ENCODE results near the gene ABL1. TPM values are rescaled to one million over a fixed set of nuclear protein-coding genes. Genes with fewer than 3 reads are reported as not detected.
A peak's percentile ranks its signal among the peaks of the same experiment; 100 is the strongest.

The ABL1 gene
- total RNA-seq, 2 donors from 2014 or later = 40.8 to 55.4 TPM

- intact Hi-C loops (cut with DNase I) = no loop called here
- DNase-seq = no peak
- no peak for ATAC-seq
Observed at GRCh38 chr9:130921300-130921988, 86.4 kb downstream of the ABL1 start.

- intact Hi-C loops (cut with DNase I) = no loop called here
- ATAC-seq = no peak
- DNase-seq = no peak
Observed at GRCh38 chr9:130921989-130922892, 87.2 kb downstream of the ABL1 start.

DNA sequence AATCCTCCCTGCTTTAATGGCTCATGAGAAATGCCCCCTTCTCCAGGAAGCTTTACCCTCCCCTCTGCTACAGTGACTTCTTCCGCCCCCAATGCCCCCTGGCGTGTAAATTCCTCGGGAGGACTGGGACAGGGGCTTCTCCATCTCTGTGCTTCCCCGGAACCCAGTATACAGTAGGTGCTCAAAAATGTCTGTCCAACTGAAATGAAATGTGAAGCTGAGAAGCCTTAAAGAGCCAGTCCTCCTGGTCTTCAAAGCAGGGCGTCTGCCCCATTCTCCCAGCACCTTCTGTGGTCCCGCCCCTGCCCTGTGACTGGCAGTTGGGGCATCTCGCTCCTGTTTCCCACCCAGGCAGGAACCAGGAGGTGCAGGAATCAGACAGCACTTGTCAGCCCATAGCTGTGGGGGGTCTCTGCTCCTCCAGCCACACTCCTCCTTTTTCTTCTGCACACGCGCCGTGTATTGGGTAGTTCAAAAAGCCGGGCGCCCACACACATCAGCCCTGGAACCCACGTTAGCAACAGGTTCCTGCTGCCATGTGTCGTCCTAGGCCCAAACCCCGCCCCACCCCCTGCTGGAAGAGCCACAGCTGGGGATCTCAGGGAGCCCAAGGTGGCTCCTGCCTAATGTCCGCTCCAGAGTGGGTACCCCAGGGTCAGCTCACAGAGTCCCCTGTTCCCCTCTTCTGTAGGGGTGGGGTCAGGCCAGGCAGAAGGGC lies 88.0 kb downstream of the ABL1 start:
- intact Hi-C loops (cut with DNase I) = no loop called here
- DNase-seq (no peak), ATAC-seq (no peak)

GRCh38 chr9:130923611-130924447 lies 88.8 kb downstream of the ABL1 start:
- no peak for ATAC-seq
- no peak for DNase-seq
- intact Hi-C loops (cut with DNase I) = no loop called here

DNA sequence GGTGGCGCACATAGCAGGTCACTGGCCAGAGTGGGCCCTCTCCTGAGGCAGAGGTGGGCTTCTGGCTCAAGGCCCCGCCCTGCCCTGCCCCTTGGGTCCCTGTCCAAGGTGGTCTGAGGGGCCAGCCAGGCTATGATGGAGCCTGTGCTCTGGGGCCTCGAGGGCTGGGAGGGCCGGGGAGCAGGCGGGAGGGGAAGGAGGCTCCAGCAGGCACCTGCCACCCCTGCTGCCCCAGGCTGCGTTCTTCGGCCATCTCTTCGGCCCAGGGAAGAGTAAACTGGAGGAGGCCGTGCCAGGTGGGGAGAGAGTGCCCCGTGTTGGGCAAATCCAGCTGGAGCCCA lies 89.4 kb downstream of the ABL1 start:
- DNase-seq (no peak), ATAC-seq (no peak)
- intact Hi-C loops (cut with DNase I) = no loop called here

DNA sequence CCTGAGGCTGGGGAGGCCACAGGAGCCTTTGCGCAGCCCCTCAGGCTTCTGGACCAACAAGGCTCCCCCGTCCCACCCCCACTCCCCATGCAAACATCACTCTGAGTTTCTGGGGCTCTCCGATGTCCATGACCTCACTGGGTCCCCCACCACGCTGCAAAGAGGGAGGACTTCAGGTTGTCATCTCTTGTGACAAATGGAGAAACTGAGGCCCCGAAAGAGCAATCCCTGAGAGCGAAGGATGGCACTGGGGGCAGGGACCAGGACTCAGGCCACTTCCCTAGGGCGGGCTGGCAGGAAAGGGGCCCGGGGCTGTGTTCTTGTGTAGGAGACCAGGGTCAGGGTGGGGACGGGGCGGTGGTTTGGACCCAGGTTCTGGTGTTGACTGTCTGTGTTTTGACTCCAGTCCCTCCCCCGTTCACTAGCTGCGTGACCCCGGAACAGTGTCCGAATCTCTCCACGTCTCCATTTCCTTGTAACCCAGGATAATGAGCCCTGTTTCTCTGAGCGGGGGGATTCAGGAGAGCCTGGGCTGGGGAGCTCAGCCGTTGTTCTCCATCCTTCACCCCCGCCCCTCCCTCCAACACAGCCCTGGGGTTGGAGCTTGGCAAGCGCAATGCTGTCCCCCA lies 90.1 kb downstream of the ABL1 start:
- DNase-seq = no peak
- ATAC-seq = no peak
- intact Hi-C loops (cut with DNase I) = no loop called here

- DNase-seq = no peak
Observed at GRCh38 chr9:130927338-130927737, 92.3 kb downstream of the ABL1 start.

DNA sequence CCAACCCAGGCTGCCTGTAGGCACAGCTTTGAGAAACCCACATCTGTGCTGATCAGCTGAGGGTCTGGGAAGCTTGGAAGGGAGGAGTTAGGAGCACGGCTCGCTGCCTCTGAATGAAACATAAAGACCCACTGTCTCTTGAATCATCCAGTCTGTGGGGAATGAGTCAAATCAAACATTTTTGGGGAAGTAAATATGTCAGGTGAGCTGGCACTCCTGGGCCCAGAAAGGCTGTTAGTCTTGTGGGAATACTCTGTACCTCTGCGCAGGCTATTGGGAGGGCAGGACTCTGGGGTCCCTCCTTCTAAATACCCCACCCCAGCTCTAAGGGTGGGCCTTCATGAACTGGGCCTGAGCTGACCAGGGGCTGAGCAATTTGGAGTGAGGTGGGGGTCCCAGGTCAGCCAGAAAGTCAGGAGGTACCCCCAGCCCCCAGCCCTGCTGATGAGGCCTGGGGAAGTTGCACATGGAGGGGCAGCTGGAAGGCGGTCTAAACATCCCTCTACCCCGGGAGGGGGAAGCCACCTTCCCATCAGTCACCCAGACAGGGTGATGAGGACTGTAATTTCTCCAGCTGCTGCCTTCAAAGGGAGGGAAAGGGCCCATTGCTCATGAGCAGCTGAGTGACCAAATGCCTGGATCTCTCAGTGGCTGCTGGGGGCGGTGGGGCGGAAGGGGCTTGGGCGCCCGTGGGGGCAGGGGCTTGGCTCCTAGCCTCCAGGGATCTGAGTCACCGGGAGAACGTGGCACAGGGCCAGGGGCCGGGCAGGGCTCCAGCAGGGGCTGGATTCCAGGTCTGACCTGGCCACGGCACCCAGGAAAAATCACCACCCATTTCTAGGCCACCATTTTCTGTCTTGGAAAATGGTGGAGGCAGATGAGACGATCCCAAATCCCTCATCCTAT lies 93.2 kb downstream of the ABL1 start:
- DNase-seq = no peak
- intact Hi-C loops (cut with DNase I) = no loop called here
- peak in 1 of 2 donors; percentile 42 for ATAC-seq

More at GRCh38 chr9:130927338-130927737, 92.3 kb downstream of the ABL1 start:
- ATAC-seq = no peak
- intact Hi-C loops (cut with DNase I) = no loop called here

DNA sequence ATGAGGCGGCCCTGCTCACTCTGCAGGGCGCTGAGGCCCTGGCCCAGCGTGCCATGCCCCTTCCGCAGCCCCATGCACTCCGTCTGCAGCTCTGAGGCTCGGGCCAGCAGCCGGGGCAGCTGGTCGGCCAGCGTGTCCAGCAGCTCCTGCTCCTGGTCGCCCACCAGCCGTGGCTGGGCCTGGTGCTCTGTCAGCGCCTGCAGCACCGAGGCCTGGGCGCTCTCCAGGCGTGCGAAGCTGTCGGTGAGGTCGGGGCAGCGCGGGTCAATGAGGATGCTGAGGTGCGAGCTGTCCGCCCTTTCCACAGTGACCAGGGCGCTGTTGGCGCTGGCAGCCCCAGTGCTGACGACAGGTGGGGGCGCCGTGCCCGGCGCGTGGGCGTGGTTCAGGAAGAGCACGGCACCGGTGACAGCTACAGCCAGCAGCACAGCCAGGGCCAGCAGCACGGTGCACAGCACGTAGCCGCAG lies 94.6 kb downstream of the ABL1 start:
- intact Hi-C loops (cut with DNase I) = no loop called here
- peak; percentile 32 to 50 for ATAC-seq
- peak; percentile 61 for DNase-seq

GRCh38 chr9:130930132-130930803 lies 95.2 kb downstream of the ABL1 start:
- intact Hi-C loops (cut with DNase I) = no loop called here
- ATAC-seq = no peak
- DNase-seq = no peak

DNA sequence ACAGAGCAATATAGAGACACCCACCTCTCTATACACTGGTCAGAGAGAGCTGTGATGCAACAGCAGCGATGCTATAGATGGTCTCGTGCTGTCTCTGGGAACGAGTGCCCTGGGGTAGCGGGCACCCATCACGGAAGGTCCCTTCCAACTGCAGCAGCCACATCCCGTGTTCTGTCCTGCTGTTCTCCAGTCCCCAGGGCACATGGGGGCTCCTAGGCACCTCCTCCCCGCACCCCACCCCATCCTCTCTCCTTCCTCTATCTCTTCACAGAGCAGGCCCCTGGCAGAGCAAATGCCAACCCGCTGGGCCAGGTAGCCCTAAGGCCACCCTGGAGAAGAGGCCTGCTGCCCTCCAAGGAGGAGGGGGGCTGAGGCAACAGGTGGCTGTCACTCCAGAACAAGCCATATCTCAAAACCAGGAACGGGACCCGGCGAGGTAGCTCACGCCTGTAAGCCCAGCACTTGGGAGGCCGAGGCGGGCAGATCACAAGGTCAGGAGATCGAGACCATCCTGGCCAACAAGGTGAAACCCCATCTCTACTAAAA lies 95.8 kb downstream of the ABL1 start:
- DNase-seq (no peak), ATAC-seq (no peak)
- intact Hi-C loops (cut with DNase I) = no loop called here

GRCh38 chr9:130931508-130932254 lies 96.6 kb downstream of the ABL1 start:
- DNase-seq (no peak), ATAC-seq (no peak)
- intact Hi-C loops (cut with DNase I) = loop anchor here in 1 of 2 donors (2.0 kb wide), 1 partner anchor 61 kb away; no protein-coding TSS in a partner anchor

DNA sequence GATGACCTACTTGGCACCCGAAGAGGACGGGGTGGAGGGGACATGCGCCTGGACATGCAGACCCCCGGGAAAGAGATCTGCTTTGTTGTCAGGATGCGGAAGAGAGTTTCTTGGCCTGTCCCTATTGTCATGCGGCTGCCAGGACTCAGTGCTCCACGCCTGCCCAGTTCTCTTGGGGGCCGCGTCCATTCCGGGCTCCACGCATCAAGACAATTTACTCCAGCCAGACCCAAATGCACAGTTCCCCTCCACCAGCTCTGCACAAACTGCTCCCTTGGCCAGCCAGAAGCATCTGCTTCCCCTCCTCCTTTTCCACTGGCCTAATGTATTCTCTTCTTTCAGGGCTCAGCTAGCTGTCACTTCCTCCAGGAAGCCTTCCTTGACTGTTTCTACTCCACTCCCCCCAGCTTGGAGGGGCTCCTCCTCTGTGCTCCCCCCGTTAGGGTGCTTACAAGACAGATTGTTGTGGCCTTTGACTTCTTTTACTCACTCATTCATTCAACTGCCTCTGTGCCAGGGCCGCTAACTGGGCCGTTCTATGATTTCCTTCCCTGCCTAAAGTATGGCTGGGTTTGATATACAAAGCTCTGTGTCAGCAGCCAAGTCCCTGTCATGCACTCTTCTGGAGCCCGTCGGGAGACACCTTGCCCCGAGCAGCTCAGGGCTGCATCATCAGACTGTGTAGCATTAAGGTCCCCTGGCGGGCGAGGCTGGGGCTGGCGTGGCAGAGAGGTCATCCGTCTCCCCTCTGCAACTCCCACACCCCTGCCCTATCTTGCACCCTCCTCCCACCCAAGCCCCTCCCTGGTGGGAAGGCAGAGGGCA lies 97.4 kb downstream of the ABL1 start:
- intact Hi-C loops (cut with DNase I) = loop anchor here in 1 of 2 donors (2.0 kb wide), 1 partner anchor 62 kb away; no protein-coding TSS in a partner anchor
- peak; percentile 76 for DNase-seq

GRCh38 chr9:130933114-130934046 lies 98.3 kb downstream of the ABL1 start:
- intact Hi-C loops (cut with DNase I) = loop anchor here in 1 of 2 donors (2.0 kb wide), 1 partner anchor 63 kb away; no protein-coding TSS in a partner anchor
- ATAC-seq = peak; percentile 23 to 64
- no peak for DNase-seq

More for the DNA sequence above, 97.4 kb downstream of the ABL1 start:
- peak; percentile 84 for ATAC-seq

All from left cardiac atrium (tissue), 4 donors.